ENCODE results near the gene TRAPPC12. TPM values are rescaled to one million over a fixed set of nuclear protein-coding genes. Genes with fewer than 3 reads are reported as not detected.

Gene TRAPPC12
- total RNA-seq, 1 experiment from 2014 or later, result 72.8 TPM

- Mint-ChIP-seq H3K9me3 (no peaks in the 10 kb centered on the region), H3K27me3 (ENCODE audit: low read depth) (no peaks in the 10 kb centered on the region), H3K36me3 (peaks cover 7% of the 10 kb centered on the region; the same call in 1 of the 2 replicates), H3K27ac (no peak overlapping the region), H3K4me3 (no peak overlapping the region), H3K4me1 (peaks cover 15% of the 10 kb centered on the region; the same call in 1 of the 2 replicates)
- POLR2A ChIA-PET, result interaction anchor here (1.2 kb wide), 1 partner anchor 27 kb away, joined by 5 read pairs; no protein-coding TSS in a partner anchor
- DNase-seq (ENCODE audit: low spot score) (no peak), ATAC-seq (no peak)
- CTCF ChIA-PET, result interaction anchor here (0.9 to 1.5 kb wide), 3 partner anchors 20 to 159 kb away, joined by 3 to 7 read pairs (median 4); no protein-coding TSS in a partner anchor
- TF ChIP-seq NFATC4 (CRISPR knock-in tag; IDR thresholded peaks at IDR 0.05) (no peak), AR (CRISPR knock-in tag; IDR thresholded peaks at IDR 0.05) (no peak), ZBTB43 (CRISPR knock-in tag; IDR thresholded peaks at IDR 0.05) (no peak), TEAD1 (CRISPR knock-in tag; IDR thresholded peaks at IDR 0.05) (no peak), JAZF1 (CRISPR knock-in tag; IDR thresholded peaks at IDR 0.05) (no peak), ZNF121 (CRISPR knock-in tag; IDR thresholded peaks at IDR 0.05) (no peak), GABPB1 (CRISPR knock-in tag; IDR thresholded peaks at IDR 0.05) (0 out of 2 replicates have a peak, but pooled peaks have one; percentile 51), SMAD4 (CRISPR knock-in tag; IDR thresholded peaks at IDR 0.05) (no peak)
These were observed 113.6 kb downstream of the TRAPPC12 start for GRCh38 chr2:3492951-3493614.

- CTCF ChIA-PET, result interaction anchor here (0.9 to 1.5 kb wide), 4 partner anchors 20 to 158 kb away, joined by 3 to 7 read pairs (median 4); no protein-coding TSS in a partner anchor
- H3K27me3 Mint-ChIP-seq (ENCODE audit: low read depth), result no peaks in the 10 kb centered on the region
- H3K4me3 Mint-ChIP-seq, result no peak overlapping the region
- H3K9me3 Mint-ChIP-seq, result no peaks in the 10 kb centered on the region
- peak; percentile 49 for DNase-seq (ENCODE audit: low spot score)
- POLR2A ChIA-PET, result interaction anchor here (1.2 kb wide), 1 partner anchor 26 kb away, joined by 5 read pairs; no protein-coding TSS in a partner anchor
- peaks cover 7% of the 10 kb centered on the region; the same call in 1 of the 2 replicates for H3K36me3 Mint-ChIP-seq
- peak; percentile 82 for ATAC-seq
- peaks cover 15% of the 10 kb centered on the region; the same call in 1 of the 2 replicates for H3K4me1 Mint-ChIP-seq
- H3K27ac Mint-ChIP-seq, result no peak overlapping the region
- TF ChIP-seq ZNF532 (CRISPR knock-in tag; IDR thresholded peaks at IDR 0.05; ENCODE audit: borderline replicate concordance), result no peak
- TF ChIP-seq ARID4B (CRISPR knock-in tag; IDR thresholded peaks at IDR 0.05; ENCODE audit: borderline replicate concordance), result no peak
- no peak for TF ChIP-seq E2F5 (CRISPR knock-in tag; IDR thresholded peaks at IDR 0.05)
- TF ChIP-seq ZNF317 (CRISPR knock-in tag; IDR thresholded peaks at IDR 0.05; ENCODE audit: borderline replicate concordance, low read depth), result no peak
- TF ChIP-seq TP53 (CRISPR knock-in tag; IDR thresholded peaks at IDR 0.05), result no peak
- no peak for TF ChIP-seq ZNF263 (CRISPR knock-in tag; IDR thresholded peaks at IDR 0.05; ENCODE audit: low read depth)
- no peak for TF ChIP-seq CBFB (CRISPR knock-in tag; IDR thresholded peaks at IDR 0.05; ENCODE audit: low read depth)
- TF ChIP-seq GTF2I (CRISPR knock-in tag; conservative IDR thresholded peaks at IDR 0.05), result no peak
- TF ChIP-seq NR2C2 (CRISPR knock-in tag; IDR thresholded peaks at IDR 0.05), result no peak
- no peak for TF ChIP-seq ATF6 (CRISPR knock-in tag; IDR thresholded peaks at IDR 0.05)
These were observed 114.1 kb downstream of the TRAPPC12 start for GRCh38 chr2:3493615-3494007.
